Measurements from ENCODE around the gene PRDM16.

GRCh38 chr1:3345792-3346191, 276.8 kb downstream of the PRDM16 start:
- TF ChIP-seq ZNF274 (IDR thresholded peaks at IDR 0.05; ENCODE audit: low read depth, low read length), result no peak
- no peak for TF ChIP-seq SUZ12 (IDR thresholded peaks at IDR 0.05; ENCODE audit: extremely low read depth, insufficient read depth, insufficient read length)
- no peak for TF ChIP-seq YY1 (IDR thresholded peaks at IDR 0.05; ENCODE audit: insufficient read depth, insufficient read length)
